Vagina (tissue), 2 donors: ENCODE results near the gene KRTAP20-4. TPM values are rescaled to one million over a fixed set of nuclear protein-coding genes. Genes with fewer than 3 reads are reported as not detected.

Experiments used
- DNase-seq, 2 donors: peaks; one replicate each; pipeline ENCODE4 v3.0.0-alpha.2; 2017; ENCODE audit errors: extremely low spot score in 2 of 2
- H3K27ac ChIP-seq: fragments of 200-600 bp; sonication (generic); one replicate; pipeline ENCODE4 v1.5.1; 2019
- H3K27me3 ChIP-seq: fragments of 200-600 bp; sonication (generic); one replicate; pipeline ENCODE4 v1.5.1; 2019
- H3K36me3 ChIP-seq, 2 donors: fragments of 200-600 bp; sonication (generic); one replicate each; pipeline ENCODE4 v1.5.1; 2017 to 2019
- H3K4me1 ChIP-seq: fragments of 200-600 bp; sonication (generic); one replicate; pipeline ENCODE4 v1.5.1; 2019
- H3K4me3 ChIP-seq, 2 donors: fragments of 200-600 bp; sonication (generic); 1 replicate in 1 of 2; 2 replicates in 1 of 2; pipeline ENCODE4 v1.5.1; 2016 to 2019
- H3K9me3 ChIP-seq: fragments of 200-600 bp; sonication (generic); one replicate; pipeline ENCODE4 v1.5.1; 2019
- POLR2A ChIP-seq, 2 donors: fragments of 450-650 bp; IDR thresholded peaks; one replicate each; pipeline ENCODE4 v1.6.1; 2017; ENCODE audit warnings: antibody characterized with exemption in 2 of 2, mild to moderate bottlenecking in 2 of 2, moderate library complexity in 2 of 2
- POLR2AphosphoS5 ChIP-seq, 2 donors: sonication (generic); formaldehyde crosslinking; IDR thresholded peaks; one replicate each; pipeline ENCODE4 v1.9.0; 2017; ENCODE audit warnings: antibody characterized with exemption in 2 of 2, mild to moderate bottlenecking in 2 of 2, low read depth in 1 of 2; ENCODE audit not compliant: insufficient read depth in 1 of 2
- intact Hi-C: fragments of 100-400 bp; cut with DNase I; formaldehyde crosslinking; loops from one replicate; pipeline ENCODE4 v1.15.1; 2023
- total RNA-seq: library from RNA; depleted of rRNA; stranded (reverse); fragments of >200 nt; gene quantifications from one replicate; pipeline ENCODE4 v1.2.3, GENCODE V29; 2016
- TF ChIP-seq, protein P1 (sequence below), 3 experiments: fragments of 450-650 bp in 2 of 3; fragments of 200-600 bp in 1 of 3; sonication (generic) in 1 of 3; IDR thresholded peaks; one replicate each; pipeline ENCODE4 v1.5.1; 2017 to 2019; ENCODE audit warnings: antibody characterized with exemption in 3 of 3, mild to moderate bottlenecking in 2 of 3, moderate library complexity in 2 of 3

The KRTAP20-4 gene
- not detected for total RNA-seq

DNA sequence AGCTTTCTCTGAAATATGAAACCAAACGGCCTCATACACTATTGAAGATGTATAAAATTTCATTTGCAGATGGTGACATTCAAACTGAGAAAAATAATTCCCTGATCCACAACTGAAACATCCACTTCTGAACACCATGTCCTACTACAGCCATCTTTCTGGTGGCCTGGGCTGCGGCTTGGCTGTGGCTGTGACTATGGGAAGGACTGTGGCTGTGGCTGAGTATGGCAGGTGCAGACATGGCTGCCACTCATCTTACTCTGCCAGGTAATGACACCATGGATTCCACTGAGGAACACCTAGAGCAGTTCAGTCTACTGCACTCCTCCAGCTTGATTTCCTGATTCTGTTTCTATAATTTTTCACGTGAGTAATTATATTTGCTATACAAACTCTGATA is at the start of gene KRTAP20-4:
Gene KRTAP20-4, plus strand, starts transcription at position 106 of the 400 bp plus-strand sequence.
- intact Hi-C loops, result no loop called here

DNA sequence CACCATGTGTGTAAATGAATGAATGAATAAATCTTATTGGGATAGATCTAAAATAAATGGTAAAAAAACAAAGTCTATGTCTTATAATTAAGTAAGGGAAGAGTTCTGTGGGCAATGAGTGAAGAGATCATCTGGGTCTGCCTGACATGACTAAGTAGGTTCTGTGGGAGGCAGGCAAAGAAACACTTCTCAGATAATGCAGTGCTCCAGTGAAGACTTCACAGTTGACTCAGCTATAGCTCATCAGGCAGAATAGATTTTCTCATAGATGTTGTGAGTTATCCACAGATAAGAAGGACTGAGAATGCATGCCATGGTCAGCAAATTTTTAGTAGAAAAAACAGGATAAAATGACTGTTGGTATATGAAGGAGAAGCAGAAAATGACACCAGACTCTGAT is 42.7 kb upstream of the KRTAP20-4 start:
- Histone ChIP-seq H3K9me3 (no peaks in the 10 kb centered on the region), H3K36me3 (no peaks in the 10 kb centered on the region), H3K27ac (no peak overlapping the region), H3K27me3 (no peaks in the 10 kb centered on the region), H3K4me1 (no peaks in the 10 kb centered on the region), H3K4me3 (no peak overlapping the region)
- intact Hi-C loops, result no loop called here
- TF ChIP-seq, protein P1, sequence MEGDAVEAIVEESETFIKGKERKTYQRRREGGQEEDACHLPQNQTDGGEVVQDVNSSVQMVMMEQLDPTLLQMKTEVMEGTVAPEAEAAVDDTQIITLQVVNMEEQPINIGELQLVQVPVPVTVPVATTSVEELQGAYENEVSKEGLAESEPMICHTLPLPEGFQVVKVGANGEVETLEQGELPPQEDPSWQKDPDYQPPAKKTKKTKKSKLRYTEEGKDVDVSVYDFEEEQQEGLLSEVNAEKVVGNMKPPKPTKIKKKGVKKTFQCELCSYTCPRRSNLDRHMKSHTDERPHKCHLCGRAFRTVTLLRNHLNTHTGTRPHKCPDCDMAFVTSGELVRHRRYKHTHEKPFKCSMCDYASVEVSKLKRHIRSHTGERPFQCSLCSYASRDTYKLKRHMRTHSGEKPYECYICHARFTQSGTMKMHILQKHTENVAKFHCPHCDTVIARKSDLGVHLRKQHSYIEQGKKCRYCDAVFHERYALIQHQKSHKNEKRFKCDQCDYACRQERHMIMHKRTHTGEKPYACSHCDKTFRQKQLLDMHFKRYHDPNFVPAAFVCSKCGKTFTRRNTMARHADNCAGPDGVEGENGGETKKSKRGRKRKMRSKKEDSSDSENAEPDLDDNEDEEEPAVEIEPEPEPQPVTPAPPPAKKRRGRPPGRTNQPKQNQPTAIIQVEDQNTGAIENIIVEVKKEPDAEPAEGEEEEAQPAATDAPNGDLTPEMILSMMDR (IDR thresholded peaks at IDR 0.05), result no peak
- TF ChIP-seq POLR2AphosphoS5 (IDR thresholded peaks at IDR 0.05; ENCODE audit: insufficient read depth in 1 of 2, low read depth in 1 of 2) (no peak), POLR2A (IDR thresholded peaks at IDR 0.05) (no peak)
- no peak for DNase-seq

More for the DNA sequence above, at the start of gene KRTAP20-4:
- no peaks in the 10 kb centered on the region for H3K9me3 ChIP-seq
- H3K4me3 ChIP-seq, result no peak within 1 kb of the TSS
- H3K27me3 ChIP-seq, result no peaks in the 10 kb centered on the region
- TF ChIP-seq, protein P1 (IDR thresholded peaks at IDR 0.05), result no peak
- TF ChIP-seq POLR2A (IDR thresholded peaks at IDR 0.05), result no peak
- no peak for TF ChIP-seq POLR2AphosphoS5 (IDR thresholded peaks at IDR 0.05; ENCODE audit: insufficient read depth in 1 of 2, low read depth in 1 of 2)
- DNase-seq, result no peak
- H3K27ac ChIP-seq, result no peak within 1 kb of the TSS
- no peaks in the 10 kb centered on the region for H3K4me1 ChIP-seq
- no peaks in the 10 kb centered on the region for H3K36me3 ChIP-seq

DNA sequence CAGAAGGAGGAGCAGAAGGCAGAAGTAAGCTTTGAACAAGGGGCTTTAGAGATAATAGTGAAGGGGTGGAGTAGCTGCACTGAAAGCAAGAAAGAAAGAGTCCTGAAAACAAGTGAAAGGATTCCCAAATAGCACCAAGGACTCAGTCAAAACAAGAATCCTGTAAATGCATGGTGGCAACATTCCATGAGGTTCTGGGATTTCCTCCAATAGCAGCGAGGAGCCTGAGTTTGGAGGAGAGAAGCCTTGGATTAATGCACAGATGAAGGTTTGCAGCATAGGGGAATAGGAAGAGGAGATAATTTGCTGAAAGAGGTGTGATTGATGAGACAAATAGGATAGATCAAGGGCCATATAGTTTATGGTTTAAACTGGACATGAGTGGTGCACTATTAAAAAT is 41.1 kb upstream of the KRTAP20-4 start:
- DNase-seq, result no peak
- no peaks in the 10 kb centered on the region for H3K4me1 ChIP-seq
- no peak overlapping the region for H3K4me3 ChIP-seq
- H3K36me3 ChIP-seq, result no peaks in the 10 kb centered on the region
- no peaks in the 10 kb centered on the region for H3K9me3 ChIP-seq
- TF ChIP-seq, protein P1 (IDR thresholded peaks at IDR 0.05), result no peak
- TF ChIP-seq POLR2A (IDR thresholded peaks at IDR 0.05), result no peak
- TF ChIP-seq POLR2AphosphoS5 (IDR thresholded peaks at IDR 0.05; ENCODE audit: insufficient read depth in 1 of 2, low read depth in 1 of 2), result no peak
- H3K27me3 ChIP-seq, result no peaks in the 10 kb centered on the region
- H3K27ac ChIP-seq, result no peak overlapping the region
- intact Hi-C loops, result no loop called here

DNA sequence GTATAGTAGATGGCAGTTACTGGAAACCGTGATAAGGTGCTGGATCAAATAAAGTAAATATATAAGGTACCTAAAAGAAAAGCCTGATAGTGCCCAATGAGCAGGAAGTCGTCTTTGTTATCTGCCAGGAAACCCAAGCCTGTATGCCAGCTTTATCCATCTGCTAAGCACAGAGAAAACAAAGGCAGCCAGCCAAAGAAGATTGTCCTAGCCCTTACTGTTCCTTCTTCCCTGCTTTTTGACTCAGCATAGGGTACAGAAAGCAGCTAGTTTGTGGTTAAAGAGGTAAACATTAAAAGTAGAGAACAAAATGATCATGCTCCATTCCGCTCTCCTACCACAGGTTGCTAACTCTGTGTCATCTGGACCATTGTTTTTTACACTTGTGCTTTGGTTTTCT is 40.3 kb upstream of the KRTAP20-4 start:
- intact Hi-C loops, result loop anchor here (1.0 kb wide), 1 partner anchor 23 kb away; no protein-coding TSS in a partner anchor
- Histone ChIP-seq H3K9me3 (no peaks in the 10 kb centered on the region), H3K4me1 (no peaks in the 10 kb centered on the region), H3K27ac (no peak overlapping the region), H3K36me3 (no peaks in the 10 kb centered on the region), H3K4me3 (no peak overlapping the region), H3K27me3 (no peaks in the 10 kb centered on the region)
- TF ChIP-seq POLR2A (IDR thresholded peaks at IDR 0.05) (no peak), POLR2AphosphoS5 (IDR thresholded peaks at IDR 0.05; ENCODE audit: insufficient read depth in 1 of 2, low read depth in 1 of 2) (no peak)
- TF ChIP-seq, protein P1 (IDR thresholded peaks at IDR 0.05), result no peak
- no peak for DNase-seq

DNA sequence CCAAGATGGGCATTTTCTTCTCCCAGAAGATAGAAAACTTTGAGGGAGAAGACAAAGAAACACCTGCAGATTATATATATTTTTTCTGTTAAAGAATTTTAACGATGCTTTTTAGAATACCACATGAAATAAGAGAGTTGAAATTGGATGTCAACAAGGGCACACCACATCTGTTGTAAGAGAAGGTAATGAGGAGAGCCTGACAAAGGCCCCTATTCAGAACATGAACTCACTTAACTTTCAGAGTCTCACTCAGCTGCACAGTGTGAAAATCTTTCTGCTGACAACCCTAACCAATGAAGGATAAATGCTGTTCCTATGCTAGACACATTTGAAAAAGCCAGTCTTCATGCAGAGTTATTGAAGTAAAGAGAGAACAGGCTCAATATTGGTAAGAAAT is 37.6 kb upstream of the KRTAP20-4 start:
- Histone ChIP-seq H3K4me3 (no peak overlapping the region), H3K36me3 (no peaks in the 10 kb centered on the region), H3K27me3 (no peaks in the 10 kb centered on the region), H3K4me1 (no peaks in the 10 kb centered on the region), H3K27ac (no peak overlapping the region), H3K9me3 (no peaks in the 10 kb centered on the region)
- intact Hi-C loops, result no loop called here
- no peak for TF ChIP-seq POLR2A (IDR thresholded peaks at IDR 0.05)
- no peak for TF ChIP-seq POLR2AphosphoS5 (IDR thresholded peaks at IDR 0.05; ENCODE audit: insufficient read depth in 1 of 2, low read depth in 1 of 2)
- TF ChIP-seq, protein P1 (IDR thresholded peaks at IDR 0.05), result no peak
- DNase-seq, result no peak
